PFSK-1 (cell line): ENCODE measurements around the gene IMPA2.

Source experiments
- POLR2AphosphoS5 ChIP-seq: IDR thresholded peaks from 2 replicates; pipeline ENCODE4 v1.6.1; 2012; ENCODE audit warnings: low read depth, mild to moderate bottlenecking, control low read depth, low read length, moderate library complexity
- REST ChIP-seq, 2 experiments: IDR thresholded peaks; 2 replicates each; pipeline versions ENCODE4 v1.6.1 to v1.8.0; 2011 to 2012; ENCODE audit warnings: low read depth in 2 of 2, low read length in 2 of 2, control low read depth in 1 of 2, inconsistent platforms in 1 of 2, mild to moderate bottlenecking in 1 of 2, moderate library complexity in 1 of 2; ENCODE audit not compliant: insufficient read depth in 1 of 2
- SIN3A ChIP-seq: IDR thresholded peaks from 2 replicates; pipeline ENCODE4 v1.6.1; 2012; ENCODE audit warnings: mild to moderate bottlenecking, low read length, moderate library complexity, borderline replicate concordance; ENCODE audit not compliant: insufficient read depth
- TAF1 ChIP-seq: IDR thresholded peaks from 2 replicates; pipeline ENCODE4 v1.6.1; 2012; ENCODE audit warnings: low read length, control low read depth, borderline replicate concordance; ENCODE audit not compliant: insufficient read depth

GRCh38 chr18:11983592-11983991 lies 2.3 kb downstream of the IMPA2 start:
- no peak for TF ChIP-seq REST (IDR thresholded peaks at IDR 0.05; ENCODE audit: insufficient read depth in 1 of 2, low read depth in 2 of 2, low read length in 2 of 2)
- TF ChIP-seq POLR2AphosphoS5: no peak
- no peak for TF ChIP-seq TAF1
- TF ChIP-seq SIN3A: no peak
